ENCODE results near the gene S100A3.

The S100A3 gene

GRCh38 chr1:153507926-153508583 lies 41.0 kb downstream of the S100A3 start:
- DNase-seq, result no peak

GRCh38 chr1:153506831-153507413 lies 42.1 kb downstream of the S100A3 start:
- no peak for DNase-seq

- DNase-seq, result no peak
Measured at GRCh38 chr1:153506386-153506785, 42.7 kb downstream of the S100A3 start.

GRCh38 chr1:153505576-153505975 lies 43.5 kb downstream of the S100A3 start:
- no peak for DNase-seq

- no peak for DNase-seq
Measured at GRCh38 chr1:153503766-153504165, 45.3 kb downstream of the S100A3 start.

GRCh38 chr1:153498746-153499145 lies 50.3 kb downstream of the S100A3 start:
- no peak for DNase-seq

Data from stimulated activated CD4-positive, alpha-beta T cell treated with anti-CD3 and anti-CD28 coated beads, Interleukin-4, amount 100 ng/mL, for 4 hours (primary cell).